HG03108 (cell line): ENCODE data around the gene PDIA2.
A peak's percentile ranks its signal among the peaks of the same experiment; 100 is the strongest.
"Not testable (repeated sequence)": the region's sequence is repeated elsewhere in the genome, so short reads cannot be mapped to it uniquely, and the experiment has no call there.

Source experiments
- ATAC-seq: cut with Tn5 transposase; IDR thresholded peaks from one replicate; pipeline ENCODE4 v1.9.1; 2021; ENCODE audit warnings: moderate library complexity; ENCODE audit not compliant: unreplicated experiment

Gene PDIA2, protein sequence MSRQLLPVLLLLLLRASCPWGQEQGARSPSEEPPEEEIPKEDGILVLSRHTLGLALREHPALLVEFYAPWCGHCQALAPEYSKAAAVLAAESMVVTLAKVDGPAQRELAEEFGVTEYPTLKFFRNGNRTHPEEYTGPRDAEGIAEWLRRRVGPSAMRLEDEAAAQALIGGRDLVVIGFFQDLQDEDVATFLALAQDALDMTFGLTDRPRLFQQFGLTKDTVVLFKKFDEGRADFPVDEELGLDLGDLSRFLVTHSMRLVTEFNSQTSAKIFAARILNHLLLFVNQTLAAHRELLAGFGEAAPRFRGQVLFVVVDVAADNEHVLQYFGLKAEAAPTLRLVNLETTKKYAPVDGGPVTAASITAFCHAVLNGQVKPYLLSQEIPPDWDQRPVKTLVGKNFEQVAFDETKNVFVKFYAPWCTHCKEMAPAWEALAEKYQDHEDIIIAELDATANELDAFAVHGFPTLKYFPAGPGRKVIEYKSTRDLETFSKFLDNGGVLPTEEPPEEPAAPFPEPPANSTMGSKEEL

DNA sequence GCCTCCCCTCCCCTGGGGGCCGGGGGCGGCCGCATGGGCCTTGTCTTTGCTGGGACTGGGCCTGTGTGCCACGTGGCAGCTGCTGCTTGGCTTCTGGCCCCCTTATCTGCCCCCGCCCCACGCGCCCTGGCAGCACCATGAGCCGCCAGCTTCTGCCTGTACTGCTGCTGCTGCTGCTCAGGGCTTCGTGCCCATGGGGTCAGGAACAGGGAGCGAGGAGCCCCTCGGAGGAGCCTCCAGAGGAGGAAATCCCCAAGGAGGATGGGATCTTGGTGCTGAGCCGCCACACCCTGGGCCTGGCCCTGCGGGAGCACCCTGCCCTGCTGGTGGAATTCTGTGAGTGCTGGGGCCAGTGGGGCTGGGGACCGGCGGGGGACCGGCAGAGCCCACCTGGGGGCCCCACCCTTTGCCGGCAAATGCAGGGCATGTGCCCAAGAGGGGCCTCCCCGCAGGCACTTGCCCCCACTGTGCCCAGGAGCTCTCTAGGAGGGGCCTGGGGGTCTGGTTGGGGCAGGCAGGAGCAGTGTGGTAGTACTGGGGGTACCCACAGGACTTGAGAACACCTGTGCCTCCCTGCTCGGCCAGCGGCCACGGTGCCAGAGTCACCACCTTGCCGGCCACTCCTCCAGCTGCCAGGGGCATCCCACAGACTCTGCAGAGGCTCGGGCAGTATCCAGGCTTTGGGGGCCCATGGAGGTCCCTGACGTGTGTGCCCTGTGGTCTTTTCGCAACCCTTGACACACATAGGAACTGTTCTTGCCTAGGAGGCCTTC is at the start of gene PDIA2:
PDIA2 (plus strand) TSS at position 132 of the 773 bp plus-strand sequence; CDS start at position 138, 6 bp downstream.
- ATAC-seq: no peak

DNA sequence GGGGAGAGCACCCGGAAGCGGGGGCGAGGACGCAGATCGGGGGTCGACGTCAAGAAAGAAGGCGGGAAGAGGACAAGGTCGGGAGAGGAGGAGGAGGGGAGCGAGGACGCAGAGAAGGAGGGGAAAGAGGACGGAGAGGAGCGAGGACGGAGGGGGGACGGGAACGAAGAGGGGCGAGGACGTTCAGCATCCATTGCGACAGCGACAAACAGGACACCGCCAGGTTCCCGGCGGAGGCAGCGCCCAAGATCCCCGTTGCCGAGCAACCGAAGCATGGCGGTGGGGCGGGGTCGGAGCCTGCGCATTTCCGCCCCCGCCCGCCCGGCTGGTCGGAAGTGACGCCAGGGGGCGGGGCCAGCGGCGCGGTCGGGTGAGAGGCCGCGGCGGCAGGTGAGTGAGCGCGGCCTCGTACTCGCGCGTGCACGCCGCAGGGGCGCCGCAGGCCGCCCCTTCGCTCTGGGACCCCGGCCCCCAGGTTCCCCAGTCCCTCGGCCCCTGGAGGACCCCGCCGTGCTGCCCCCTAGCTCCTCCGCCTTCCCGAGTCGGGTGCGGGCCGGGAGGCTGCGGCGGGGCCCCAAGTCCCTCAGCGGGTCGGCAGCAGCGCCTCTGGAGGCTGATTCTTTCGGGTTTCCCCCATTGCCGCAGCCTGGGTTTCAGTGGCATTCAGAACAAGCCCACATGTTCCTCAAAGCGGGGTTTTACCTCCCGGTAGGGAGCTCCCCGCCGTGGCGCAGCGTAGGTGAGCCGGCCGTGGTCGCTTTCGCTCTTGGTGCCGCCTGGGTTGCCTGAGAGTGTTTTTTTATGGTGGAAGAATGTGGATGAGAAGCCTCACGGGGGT is 48.3 kb upstream of the PDIA2 start, which contains the start of gene FAM234A:
FAM234A (plus strand) TSS at position 354 of the 838 bp plus-strand sequence. CDS start 19,593 bp downstream, outside the sequence.
- ATAC-seq: peak; percentile 86

DNA sequence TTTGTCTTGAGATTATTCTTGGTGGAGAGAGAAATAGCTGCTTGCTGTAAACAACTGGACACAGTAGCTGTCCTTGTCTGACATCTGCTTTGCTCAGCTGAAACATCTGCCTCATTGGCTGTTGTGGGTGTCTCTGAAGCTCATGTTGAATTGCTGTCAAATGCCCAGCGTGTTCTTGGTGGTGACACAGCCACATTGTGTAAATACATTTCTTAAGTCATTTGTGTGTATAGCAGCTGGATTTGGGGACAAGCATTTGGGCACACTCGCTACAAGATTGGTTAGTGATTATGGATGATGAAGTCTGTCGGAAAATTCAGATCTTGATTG is 43.1 kb upstream of the PDIA2 start:
- no peak for ATAC-seq

DNA sequence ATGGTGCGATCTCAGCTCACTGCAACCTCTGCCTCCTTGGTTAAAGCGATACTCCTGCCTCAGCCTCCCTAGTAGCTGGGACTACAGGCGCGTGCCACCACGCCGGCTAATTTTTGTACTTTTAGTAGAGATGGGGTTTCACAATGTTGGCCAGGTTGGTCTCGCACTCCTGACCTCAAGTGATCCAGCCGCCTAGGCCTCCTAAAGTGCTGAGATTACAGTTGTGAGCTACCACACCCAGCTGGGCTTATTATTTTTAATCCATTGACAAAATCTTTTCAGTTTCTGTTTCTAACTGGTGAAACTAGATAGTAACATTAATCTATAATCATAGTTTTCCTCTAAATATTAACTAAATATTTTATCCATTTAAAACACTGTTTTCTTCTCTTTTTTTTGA is 42.4 kb upstream of the PDIA2 start:
- no peak for ATAC-seq

DNA sequence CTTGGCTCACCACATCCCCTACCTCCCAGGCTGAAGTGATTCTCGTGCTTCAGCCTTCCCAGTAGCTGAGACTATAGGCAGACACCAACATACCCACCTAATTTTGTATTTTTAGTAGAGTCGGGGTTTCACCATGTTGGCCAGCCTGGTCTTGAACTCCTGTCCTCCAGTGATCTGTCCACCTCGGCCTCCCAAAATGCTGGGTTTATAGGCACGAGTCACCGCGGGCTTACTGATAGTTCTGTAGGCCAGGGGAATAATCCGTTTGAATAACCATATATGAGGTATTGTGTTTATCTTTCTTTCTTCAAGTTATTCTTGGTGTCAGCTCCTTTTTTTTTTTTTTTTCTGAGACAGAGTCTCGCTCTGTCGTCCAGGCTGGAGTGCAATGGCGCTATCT is 40.7 kb upstream of the PDIA2 start:
- no peak for ATAC-seq

DNA sequence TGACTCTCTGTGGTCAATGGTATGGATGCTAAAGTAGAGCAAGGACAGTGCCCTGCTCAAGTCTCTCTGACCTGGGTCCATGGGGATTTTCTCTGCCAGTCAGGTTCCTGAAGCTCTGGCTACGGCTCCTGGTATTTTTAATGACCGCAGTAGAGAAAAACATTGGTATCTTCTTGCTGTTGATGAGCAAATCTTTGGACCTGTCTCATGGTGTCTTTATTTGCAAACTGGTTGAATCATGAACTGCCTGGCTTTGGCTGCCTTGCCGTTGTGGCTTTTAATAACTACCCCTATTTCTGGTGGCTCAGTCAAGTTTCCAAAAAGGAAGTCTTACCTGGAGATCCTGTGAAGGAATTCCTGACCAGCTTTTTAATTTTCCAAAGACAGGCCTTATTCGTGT is 39.6 kb upstream of the PDIA2 start:
- no peak for ATAC-seq

DNA sequence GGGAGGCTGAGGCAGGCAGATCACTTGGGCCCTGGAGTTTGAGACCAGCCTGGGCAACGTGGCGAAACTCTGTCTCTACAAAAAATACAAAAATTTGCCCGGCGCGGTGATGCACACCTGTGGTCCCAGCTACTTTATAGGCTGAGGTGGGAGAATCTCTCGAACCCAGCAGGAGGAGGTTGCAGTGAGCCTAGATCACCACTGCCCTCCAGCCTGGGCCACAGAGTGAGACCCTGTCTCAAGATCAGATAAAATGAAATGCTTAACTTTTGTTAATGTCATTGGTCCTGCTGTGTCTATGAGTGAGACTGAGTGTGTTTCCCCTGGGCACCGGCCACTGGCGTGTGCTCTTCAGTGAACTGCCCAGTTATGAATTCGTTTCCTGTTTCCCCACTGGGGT is 37.9 kb upstream of the PDIA2 start:
- no peak for ATAC-seq

DNA sequence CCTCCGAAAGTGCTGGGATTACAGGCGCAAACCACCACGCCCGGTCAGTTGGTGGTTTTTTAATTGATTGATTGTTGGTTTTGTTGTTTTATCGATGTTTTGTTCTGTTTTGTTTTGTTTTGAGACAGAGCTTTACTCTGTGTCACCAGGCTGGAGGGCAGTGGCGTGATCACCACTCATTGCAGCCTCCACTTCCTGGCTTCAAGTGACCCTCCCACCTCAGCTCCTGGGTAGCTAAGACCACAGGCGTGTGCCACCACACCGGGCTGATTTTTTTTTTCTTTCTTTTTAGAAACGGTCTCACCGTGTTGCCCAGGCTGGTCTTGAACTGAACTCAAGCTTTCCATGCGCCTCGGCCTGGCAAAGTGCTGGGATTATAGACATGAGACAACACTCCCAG is 35.9 kb upstream of the PDIA2 start:
- no peak for ATAC-seq

DNA sequence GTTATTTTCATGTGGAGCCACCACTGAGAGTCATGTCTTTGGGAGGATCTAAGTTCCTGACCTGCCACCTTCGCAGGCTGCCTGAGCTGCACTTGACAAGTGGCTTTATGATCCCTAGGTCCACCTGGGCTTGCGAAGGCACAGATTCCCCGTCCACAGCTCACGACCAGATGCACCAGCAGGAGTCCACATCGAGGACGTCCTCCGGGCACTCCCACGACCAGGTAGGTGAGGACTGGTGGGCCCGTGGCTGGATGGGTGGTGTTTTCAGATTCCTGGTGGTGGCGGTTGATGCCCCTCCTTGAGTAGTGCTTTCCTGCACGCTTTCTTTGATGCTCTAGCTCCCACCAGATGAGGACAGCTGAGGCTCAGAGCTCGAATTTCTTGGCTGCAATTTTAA is 33.5 kb upstream of the PDIA2 start:
- ATAC-seq: no peak

DNA sequence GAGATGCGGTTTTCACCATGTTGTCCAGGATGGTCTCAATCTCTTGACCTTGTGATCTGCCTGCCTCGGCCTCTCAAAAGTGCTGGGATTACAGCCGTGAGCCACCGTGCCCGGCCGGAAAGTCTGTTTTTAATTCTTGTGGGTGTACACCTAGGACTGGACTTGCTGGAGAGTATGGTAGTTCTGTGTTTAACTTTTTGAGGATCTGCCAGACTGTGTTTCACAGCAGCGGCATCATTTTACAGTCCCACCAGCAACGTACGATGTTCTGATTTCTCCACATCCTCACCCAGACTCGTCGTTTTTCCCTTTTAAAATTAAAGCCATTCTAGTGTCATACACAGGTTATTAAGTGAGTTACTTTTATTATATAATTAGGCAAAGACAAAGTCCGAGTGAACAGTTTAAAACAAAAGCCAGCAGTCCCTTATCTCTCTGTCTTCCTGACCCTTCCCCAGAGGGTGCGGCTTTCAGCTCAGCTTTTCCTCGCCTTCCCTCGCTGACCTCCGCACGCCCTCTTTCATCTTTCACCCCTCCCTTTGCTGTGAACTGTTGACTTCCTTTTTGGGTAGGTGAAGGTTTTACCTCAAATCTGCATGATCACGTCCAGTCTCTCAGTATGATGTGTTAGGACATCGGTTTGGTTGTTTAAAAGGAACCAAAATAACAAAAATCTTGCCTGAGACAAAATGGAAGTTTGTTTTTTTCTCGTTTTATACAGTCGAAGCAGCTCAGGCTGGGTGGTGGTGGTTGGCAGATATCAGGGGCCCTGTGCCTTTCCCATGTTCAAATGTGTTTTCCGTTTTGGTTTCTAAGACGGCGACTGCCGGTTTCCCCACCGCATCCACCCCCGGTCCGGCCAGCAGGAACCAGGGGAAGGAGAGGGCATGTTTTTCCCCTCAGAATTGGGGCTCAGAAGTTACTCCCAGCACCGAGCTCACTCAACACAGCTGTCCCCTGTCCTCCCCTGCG is 30.3 kb upstream of the PDIA2 start:
- peak; percentile 56 for ATAC-seq

DNA sequence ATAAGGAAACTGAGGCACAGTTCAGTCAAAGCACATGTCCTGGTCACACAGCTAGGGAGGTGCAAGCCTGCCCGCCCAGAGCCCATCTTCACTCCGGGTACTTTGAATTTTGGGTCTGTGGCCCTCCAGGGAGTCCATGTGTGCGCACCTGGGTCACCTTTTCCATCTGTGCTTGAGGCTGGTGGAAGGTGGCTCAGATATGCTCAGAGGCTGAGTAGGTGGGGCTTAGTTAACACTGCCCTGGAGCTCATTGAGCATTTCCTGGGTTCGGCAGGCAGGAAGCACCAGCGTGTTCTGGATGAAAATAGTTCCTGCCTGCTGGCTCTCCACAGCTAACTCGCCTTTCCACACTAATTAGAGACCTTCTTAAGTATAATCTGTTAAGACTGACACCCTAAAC is 29.1 kb upstream of the PDIA2 start:
- ATAC-seq: no peak

DNA sequence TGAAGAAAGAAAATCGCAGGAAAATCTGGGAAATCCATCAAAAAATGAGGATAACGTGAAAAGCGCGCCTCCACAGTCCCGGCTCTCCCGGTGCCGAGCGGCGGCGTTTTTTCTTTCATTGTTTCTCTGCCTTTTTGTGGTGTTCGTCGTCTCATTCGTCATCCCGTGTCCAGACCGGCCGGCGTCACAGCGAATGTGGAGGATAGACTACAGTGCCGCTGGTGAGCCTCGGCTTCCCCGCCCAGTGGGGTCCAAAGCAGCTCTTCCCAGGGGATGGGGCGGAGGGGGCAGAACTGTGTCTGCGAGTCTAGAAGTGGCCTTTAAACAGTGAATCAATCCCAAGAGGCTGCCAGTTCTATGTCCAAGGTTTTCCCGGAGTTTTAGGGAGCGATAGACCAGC is 28.5 kb upstream of the PDIA2 start:
- no peak for ATAC-seq

DNA sequence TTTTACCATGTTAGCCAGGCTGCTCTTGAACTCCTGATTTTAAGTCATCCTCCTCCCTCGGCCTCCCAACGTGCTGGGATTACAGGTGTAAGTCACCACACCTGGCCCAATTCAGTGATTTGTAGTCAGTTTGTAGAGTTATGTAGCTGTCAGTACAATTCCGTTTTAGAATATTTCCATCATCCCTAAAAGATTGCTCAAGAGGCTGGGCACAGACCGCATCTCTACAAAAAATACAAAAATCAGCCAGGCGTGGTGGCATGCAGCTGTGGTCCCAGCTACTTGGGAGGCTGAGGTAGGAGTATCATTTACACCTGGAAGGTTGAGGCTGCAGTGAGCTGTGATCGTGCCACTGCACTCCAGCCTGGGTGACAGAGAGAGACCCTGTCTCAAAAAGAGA is 27.8 kb upstream of the PDIA2 start:
- no peak for ATAC-seq

DNA sequence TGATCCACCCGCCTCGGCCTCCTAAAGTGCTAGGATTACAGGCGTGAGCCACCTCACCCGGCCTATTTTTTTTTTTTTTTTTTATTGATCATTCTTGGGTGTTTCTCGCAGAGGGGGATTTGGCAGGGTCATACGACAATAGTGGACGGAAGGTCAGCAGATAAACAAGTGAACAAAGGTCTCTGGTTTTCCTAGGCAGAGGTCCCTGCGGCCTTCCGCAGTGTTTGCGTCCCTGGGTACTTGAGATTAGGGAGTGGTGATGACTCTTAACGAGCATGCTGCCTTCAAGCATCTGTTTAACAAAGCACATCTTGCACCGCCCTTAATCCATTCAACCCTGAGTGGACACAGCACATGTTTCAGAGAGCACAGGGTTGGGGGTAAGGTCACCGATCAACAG is 24.9 kb upstream of the PDIA2 start:
- ATAC-seq: not testable (repeated sequence)

DNA sequence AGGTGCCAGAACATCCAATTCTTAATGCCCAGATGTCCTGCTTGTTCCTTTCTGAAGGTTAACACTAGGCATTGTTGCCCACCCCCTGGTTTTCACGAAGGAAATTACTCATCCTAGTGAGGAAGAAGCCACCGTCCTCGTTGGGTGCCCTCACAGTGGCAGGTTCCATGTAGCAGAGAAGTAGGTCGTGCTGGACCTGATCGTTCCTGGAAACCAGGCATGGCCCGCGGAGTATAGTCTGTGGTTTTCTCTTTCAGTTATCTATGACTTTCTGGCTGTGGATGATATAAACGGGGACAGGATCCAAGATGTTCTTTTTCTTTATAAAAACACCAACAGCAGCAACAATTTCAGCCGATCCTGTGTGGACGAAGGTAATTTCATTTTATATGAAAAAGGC is 23.7 kb upstream of the PDIA2 start:
- ATAC-seq: no peak

DNA sequence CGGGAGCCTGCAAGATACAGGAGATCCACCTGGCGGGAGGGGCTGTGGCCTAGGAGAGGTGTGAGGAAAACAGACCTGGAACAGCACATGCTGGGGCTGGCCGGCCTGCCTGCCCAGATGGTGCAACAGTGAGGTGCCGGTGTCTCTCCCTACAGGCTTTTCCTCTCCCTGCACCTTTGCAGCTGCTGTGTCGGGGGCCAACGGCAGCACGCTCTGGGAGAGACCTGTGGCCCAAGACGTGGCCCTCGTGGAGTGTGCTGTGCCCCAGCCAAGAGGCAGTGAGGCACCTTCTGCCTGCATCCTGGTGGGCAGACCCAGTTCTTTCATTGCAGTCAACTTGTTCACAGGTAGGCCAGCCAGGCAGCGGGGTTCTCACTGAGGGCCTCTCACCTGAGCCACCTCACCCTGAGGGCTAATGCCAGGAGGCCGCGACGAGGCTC is 23.1 kb upstream of the PDIA2 start:
- no peak for ATAC-seq

DNA sequence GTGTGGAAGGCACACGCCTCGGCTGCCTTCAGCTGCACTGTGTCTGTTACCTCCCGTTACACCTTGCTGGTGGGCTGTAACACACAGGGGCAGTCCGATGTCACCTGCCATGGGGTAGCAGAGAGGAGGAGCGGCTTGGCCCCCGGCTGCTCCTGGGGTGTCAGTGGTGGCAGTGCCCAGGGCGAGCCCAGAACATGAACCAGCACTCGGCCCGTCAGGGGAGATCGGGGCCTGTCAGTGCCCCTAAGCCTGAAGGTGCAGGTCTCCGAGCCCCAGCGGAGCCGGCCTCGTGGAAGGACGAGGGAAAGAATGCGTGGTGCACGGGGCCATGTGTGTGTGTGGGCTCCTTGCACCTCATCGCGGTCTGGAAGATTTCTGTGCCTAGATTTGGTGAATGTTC is 22.6 kb upstream of the PDIA2 start:
- no peak for ATAC-seq

DNA sequence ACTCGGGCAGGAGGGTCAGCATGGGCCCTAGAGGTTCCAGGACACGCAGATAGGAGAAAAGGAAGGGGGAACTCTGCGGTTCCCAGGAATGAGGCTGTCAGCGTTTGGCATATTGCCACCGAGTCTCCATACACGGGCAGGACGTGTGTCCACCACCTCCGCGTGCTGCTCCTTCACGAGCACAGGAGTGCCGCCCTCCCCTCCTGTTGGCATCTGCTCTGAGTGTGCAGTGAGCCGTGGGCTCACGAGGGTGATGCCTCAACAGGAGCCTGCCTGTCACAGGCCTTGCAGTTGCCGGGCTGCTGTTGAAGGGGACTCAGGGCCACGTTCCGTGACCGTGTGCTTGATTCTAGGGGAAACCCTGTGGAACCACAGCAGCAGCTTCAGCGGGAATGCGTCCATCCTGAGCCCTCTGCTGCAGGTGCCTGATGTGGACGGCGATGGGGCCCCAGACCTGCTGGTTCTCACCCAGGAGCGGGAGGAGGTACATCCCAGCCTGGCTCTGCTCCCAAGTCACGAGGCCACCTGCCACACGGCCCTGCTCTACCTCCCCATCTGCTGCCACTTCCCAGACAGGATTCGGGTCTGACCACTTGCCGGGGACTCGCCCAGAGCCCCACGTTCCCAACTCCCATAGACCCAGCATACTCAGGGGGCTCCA is 21.8 kb upstream of the PDIA2 start:
- no peak for ATAC-seq

DNA sequence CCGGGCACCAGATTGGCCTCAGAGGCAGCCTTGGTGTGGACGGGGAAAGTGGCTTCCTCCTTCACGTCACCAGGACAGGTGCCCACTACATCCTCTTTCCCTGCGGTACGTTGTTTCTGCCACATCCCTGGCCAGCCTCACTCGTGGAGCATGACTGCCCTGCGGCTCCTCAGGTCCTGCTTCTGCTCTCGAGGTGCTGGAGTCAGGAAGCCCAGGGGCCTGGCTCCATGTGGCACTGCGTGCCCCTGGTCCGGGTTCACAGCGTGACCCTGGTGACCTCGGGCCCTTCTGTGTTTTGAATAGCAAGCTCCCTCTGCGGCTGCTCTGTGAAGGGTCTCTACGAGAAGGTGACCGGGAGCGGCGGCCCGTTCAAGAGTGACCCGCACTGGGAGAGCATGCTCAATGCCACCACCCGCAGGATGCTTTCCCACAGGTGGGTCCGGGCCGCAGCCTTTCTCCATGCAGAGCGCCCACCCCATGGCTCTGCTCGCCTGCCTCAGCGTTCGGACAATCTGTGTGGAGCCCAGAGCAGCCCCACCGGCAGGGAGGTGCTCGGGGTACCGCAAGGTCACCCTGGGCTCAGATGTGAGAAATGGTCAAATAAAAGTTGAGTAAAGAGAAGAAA is 20.7 kb upstream of the PDIA2 start:
- no peak for ATAC-seq
